ENCODE results near the gene SEMA6A.

The SEMA6A gene

DNA sequence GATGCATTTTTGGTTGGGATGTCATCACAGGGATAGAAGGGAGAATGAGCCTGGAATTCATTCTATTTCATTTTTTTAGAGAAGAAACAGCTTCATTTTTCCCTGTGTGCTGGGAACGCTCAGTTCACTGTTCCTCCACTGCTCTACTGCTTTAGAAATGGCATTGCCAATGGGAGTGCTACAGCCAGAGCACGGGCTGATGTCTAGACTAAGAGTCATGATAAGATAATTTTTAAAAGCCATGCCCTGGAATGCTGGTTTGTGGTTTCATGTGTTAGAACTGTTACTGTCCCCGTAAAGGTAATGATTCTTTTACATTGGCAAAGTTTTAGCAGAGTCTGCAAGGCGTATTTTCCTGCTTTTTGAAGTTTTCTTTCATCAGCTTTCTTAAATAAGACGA lies 119.6 kb downstream of the SEMA6A start:
- DNase-seq = no peak

DNA sequence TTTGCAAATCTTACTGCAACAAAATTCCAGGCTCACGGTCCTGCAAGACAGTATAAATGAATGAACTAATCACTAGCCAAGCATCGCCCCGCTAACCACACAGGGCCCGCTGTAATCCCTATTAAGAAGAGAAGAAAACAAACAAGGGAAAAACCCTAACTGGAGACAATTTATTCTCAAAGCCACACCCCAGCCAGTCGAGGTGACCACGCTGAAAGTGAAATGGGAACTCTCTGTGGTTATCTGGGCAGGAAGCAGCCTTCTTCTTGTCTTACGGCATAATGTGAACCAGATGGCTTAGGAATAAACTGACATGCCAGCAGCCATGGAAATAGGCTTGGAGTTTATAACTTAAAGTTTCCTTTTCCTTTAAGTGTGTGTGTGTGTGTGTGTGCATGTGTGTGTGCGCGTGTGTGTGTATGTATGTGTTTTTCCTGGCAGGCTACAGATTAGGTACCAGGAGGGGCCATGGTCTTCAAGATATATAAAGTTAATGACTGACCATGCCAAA lies 120.2 kb downstream of the SEMA6A start:
- DNase-seq = no peak

DNA sequence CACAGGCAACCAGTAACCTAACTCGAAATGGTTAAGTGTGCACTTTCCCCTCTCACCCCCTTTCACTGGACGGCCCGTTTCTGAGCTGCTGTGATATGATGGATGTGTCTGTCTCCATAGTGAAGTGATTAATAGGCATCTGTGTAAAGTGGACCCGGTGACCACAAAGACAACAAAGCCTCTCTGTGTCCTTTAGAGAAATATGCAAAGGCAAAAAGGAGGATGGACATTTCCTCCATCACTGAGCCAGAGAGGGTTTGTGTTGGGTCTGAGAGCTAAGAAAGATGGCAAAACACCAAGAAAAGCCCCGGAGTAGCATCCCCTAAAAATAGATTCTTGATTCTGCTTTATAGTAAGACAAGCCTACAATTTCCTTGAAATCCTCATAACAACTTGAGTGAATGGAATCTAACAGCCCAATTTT lies 120.6 kb downstream of the SEMA6A start:
- no peak for DNase-seq

DNA sequence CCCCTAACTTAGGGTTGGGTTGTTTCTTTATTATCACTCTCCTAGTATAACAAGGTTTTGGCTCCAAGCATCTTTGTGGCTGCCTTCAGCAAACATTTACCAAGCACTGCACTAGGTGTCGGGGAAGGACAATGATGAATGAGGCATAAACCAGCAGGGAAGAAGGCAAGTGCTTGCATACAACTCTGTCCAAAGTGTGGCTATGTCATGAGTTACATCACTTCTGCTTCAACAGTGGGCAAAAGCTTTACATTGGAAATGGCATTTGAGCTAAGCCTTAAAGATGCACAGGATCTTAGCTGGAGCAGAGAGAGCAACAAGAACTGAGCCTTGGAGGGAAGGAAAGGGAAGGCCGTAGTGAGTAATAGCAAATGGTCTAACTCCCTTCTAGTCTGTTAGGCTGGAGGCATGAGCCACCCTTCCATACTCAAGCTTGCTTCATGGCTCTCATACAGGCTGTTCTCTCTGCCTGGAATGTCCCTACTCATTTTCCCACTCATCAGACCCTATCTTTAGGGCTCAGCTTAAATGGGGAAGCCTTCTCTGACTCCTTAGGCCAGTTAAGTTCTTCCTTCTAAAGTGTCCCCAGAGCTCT lies 121.8 kb downstream of the SEMA6A start:
- no peak for DNase-seq

DNA sequence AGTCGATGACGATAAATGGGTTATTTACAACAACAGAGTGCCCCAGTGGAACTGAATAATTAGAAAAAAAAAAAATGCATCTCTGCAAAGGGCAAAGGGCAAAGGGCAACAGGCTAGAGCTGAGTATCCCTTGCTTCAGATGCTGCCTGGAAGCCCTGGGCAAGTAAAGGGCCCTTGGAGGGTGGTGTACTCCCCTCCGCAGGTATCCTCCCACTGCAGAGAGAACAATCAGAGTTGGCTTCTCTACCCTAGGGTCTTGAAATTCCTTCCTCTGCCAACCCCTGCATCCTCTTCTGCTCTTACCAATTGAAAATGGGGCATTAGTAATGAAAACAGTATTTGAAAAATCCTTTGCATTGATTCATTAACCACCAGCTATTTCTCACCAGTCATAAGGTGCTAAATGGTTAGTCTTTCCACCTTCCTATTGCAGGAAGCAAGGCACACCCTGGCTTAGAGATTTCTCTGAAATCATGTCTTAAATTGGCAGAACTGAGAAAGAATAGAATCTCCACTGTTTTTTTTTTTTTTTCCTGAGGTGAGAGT lies 122.6 kb downstream of the SEMA6A start:
- DNase-seq = no peak

DNA sequence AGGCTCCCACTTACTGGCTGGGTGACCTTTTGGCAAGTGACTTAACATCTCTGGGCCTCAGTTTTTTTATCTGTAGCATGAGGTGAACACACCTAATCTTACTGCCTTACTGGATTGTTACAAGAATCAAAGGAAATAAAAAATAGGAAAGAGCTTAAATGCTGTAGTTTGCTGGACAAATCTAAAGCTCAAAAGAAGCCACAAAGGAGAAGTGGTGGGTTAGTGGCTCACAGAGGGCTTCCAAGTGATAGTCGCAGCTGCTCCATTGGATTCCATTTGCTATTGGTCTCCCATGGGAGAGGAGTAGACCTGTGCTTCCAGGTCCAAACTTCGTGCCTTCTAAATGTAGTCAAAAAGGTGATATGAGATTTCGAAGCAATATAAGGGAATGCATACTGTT lies 123.6 kb downstream of the SEMA6A start:
- DNase-seq = no peak

GRCh38 chr5:116449458-116449857 lies 125.2 kb downstream of the SEMA6A start:
- DNase-seq = no peak

- no peak for DNase-seq
Observed at GRCh38 chr5:116448870-116449427, 125.7 kb downstream of the SEMA6A start.

- DNase-seq = no peak
Observed at GRCh38 chr5:116448450-116448849, 126.2 kb downstream of the SEMA6A start.

DNA sequence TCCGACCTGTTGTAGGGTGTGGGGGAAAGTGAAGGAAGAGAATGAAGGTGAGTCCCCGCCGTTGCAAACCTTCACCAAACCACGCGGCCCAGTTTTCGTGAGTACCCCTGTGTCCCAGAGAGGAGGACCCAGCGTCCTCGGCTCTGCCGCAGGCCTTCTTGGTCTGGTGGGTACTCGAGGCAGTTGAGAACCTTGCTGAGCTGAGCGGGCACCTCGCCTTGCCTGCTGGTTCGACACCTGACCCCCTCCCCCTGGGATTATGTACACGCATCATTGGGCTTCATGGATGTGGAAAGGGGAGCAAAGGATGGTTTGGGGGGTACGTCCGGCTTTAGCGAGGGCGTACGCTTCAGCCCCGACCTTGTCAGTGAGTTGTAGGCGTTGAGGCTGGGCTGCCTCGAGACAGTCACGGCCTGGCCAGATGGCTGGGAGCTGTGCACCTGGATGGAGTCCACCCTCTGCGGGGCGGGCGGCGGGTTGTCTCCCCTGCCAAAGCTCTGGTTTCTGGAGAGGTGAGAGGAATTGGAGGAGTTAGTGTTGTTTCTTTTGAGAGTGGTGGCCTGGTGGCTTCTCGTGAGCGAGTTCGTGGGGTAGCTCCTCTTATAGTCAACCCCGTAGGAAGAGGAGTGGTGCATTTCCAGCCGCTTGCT lies 128.1 kb downstream of the SEMA6A start:
- no peak for DNase-seq

DNA sequence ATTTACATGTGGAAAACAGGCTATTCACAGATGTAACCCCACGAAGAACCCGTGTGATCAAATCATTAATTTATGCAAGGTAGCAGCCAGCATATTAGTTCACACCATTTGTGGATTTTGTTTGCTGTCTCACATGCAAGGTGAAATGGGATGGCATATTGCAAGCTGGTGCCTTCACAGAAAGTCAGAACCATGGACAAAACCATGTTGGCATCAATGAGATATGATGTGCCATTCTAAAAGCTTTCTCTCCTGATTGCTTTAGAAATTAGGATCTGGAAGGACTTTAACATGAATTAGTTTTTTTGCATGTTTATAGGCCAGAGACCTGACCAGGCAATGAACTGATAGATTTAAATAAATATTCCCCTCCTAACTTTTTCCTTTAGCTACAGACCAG lies 129.3 kb downstream of the SEMA6A start:
- no peak for DNase-seq

GRCh38 chr5:116444373-116445295 lies 130.0 kb downstream of the SEMA6A start:
- DNase-seq = no peak

DNA sequence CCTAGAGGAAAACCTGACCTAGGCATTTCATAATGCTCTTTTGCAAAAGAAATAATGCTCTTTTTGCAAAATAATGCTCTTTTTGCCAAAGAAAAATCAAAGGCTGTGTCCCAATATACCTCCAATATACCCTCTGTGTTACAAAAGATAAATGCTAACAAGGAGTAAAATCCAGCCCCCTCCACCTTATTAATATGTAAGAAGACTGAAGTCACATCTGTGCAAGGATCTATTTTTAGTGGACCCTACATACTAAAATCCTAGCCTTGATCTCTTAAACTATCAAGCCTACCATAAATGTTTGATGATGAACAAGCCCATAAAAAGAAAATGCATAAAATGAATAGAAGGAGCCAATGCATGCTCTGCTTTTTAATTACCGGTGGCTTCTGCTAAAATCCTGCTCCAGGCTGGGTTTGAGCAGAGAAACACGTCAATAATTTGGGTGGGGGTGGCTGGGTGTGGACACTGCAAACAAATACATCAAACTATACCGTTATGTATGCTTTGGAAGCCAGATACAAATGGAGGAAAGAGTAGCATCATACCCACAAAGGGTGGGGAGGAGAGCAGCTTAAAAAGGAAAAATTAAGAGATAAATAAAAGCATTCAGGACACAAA lies 131.6 kb downstream of the SEMA6A start:
- no peak for DNase-seq

DNA sequence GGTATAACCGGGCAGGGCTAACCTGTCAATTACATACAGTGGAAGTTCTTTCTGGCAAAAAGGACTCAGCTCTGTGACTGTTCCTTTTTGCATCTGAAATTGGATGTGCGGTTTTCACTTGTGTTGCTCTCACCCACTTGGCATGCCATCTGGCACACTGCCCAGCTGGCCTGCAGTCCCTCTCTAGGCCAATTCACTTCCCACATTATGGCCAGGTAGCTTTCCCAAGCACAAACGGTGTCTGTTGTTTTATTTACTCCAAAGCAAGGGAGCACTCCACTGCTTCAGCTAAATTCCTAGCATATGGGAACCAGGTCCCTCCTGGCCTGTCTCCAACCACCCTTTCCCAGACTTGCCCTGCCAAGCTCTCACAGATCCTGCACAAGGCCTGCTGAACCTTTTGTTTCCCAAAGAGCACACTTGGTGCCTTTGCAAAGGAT lies 132.5 kb downstream of the SEMA6A start:
- no peak for DNase-seq

GRCh38 chr5:116441223-116441622 lies 133.4 kb downstream of the SEMA6A start:
- DNase-seq = no peak

GRCh38 chr5:116440457-116441001 lies 134.1 kb downstream of the SEMA6A start:
- no peak for DNase-seq

GRCh38 chr5:116439905-116440304 lies 134.7 kb downstream of the SEMA6A start:
- no peak for DNase-seq

DNA sequence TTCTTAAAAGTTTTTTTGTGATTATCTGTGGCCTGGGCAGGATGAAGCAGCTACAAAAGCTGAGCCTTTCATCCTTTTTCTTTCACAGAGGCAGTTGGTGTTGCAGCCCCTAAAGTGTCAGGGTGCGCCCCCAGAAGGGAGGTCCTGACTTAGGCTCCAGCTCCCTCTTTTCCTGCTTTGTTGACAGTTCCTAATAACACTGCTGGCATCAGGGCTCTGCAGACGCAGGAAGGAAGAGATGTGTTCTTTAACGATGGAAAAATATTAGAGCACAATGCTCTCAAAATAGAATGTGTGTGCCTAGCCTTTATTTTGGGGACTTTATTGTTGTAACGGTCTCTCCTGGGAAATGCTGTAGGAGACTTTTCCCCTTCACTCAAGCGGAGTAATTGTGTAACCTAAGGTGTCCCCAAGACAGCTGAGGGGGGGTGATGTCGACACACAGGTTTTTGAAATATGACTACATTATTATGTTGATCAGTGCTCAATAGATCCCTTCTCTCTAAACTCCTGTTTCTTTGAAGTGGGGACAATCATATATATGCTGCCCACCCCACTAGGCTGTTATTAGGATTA lies 135.6 kb downstream of the SEMA6A start:
- no peak for DNase-seq

GRCh38 chr5:116437922-116438578 lies 136.6 kb downstream of the SEMA6A start:
- no peak for DNase-seq

GRCh38 chr5:116437351-116437705 lies 137.3 kb downstream of the SEMA6A start:
- no peak for DNase-seq

GRCh38 chr5:116436674-116437350 lies 137.8 kb downstream of the SEMA6A start:
- no peak for DNase-seq
